ENCODE measurements around the gene NEUROD1.

Gene NEUROD1

GRCh38 chr2:181632733-181633401, 47.5 kb downstream of the NEUROD1 start:
- H3K79me2 ChIP-seq (ENCODE audit: control insufficient read depth, insufficient read depth, low read length, unreplicated experiment) = no peaks in the 10 kb centered on the region
- no peaks in the 10 kb centered on the region for H3K4me1 ChIP-seq (ENCODE audit: control insufficient read depth, insufficient read depth, low read length, unreplicated experiment)
- no peak overlapping the region for H3K4me3 ChIP-seq (ENCODE audit: low read depth, low read length)
- no peak overlapping the region for H3K27ac ChIP-seq (ENCODE audit: low read depth, low read length)
- H3K36me3 ChIP-seq (ENCODE audit: insufficient read depth, low read length) = no peaks in the 10 kb centered on the region
- H2AFZ ChIP-seq (ENCODE audit: low read length, unreplicated experiment) = no peak overlapping the region
- peaks cover 79% of the 10 kb centered on the region for H3K27me3 ChIP-seq (ENCODE audit: insufficient read depth, low read length)

- no peak overlapping the region for H3K27ac ChIP-seq (ENCODE audit: low read depth, low read length)
- H2AFZ ChIP-seq (ENCODE audit: low read length, unreplicated experiment) = no peak overlapping the region
Observed at GRCh38 chr2:181628590-181629585, 51.4 kb downstream of the NEUROD1 start.

GRCh38 chr2:181627545-181627944, 52.8 kb downstream of the NEUROD1 start:
- Histone ChIP-seq H3K4me1 (ENCODE audit: control insufficient read depth, insufficient read depth, low read length, unreplicated experiment) (no peaks in the 10 kb centered on the region), H3K79me2 (ENCODE audit: control insufficient read depth, insufficient read depth, low read length, unreplicated experiment) (no peaks in the 10 kb centered on the region), H3K27ac (ENCODE audit: low read depth, low read length) (no peak overlapping the region), H3K27me3 (ENCODE audit: insufficient read depth, low read length) (peaks cover 80% of the 10 kb centered on the region), H2AFZ (ENCODE audit: low read length, unreplicated experiment) (no peak overlapping the region), H3K36me3 (ENCODE audit: insufficient read depth, low read length) (no peaks in the 10 kb centered on the region), H3K4me3 (ENCODE audit: low read depth, low read length) (no peak overlapping the region)

More at GRCh38 chr2:181628590-181629585, 51.4 kb downstream of the NEUROD1 start:
- Histone ChIP-seq H3K4me3 (ENCODE audit: low read depth, low read length) (no peak overlapping the region), H3K79me2 (ENCODE audit: control insufficient read depth, insufficient read depth, low read length, unreplicated experiment) (no peaks in the 10 kb centered on the region), H3K36me3 (ENCODE audit: insufficient read depth, low read length) (no peaks in the 10 kb centered on the region), H3K4me1 (ENCODE audit: control insufficient read depth, insufficient read depth, low read length, unreplicated experiment) (no peaks in the 10 kb centered on the region), H3K27me3 (ENCODE audit: insufficient read depth, low read length) (peaks cover 86% of the 10 kb centered on the region)

- H3K36me3 ChIP-seq (ENCODE audit: insufficient read depth, low read length) = no peaks in the 10 kb centered on the region
- H3K27ac ChIP-seq (ENCODE audit: low read depth, low read length) = no peak overlapping the region
- H2AFZ ChIP-seq (ENCODE audit: low read length, unreplicated experiment) = no peak overlapping the region
- H3K27me3 ChIP-seq (ENCODE audit: insufficient read depth, low read length) = peaks cover 73% of the 10 kb centered on the region
- no peak overlapping the region for H3K4me3 ChIP-seq (ENCODE audit: low read depth, low read length)
- no peaks in the 10 kb centered on the region for H3K79me2 ChIP-seq (ENCODE audit: control insufficient read depth, insufficient read depth, low read length, unreplicated experiment)
- H3K4me1 ChIP-seq (ENCODE audit: control insufficient read depth, insufficient read depth, low read length, unreplicated experiment) = no peaks in the 10 kb centered on the region
Observed at GRCh38 chr2:181626671-181627070, 53.6 kb downstream of the NEUROD1 start.
